SU-DHL-6 (cell line): ENCODE measurements around the gene GAS7.

ENCODE experiments used
- H2AFZ ChIP-seq: fragments of 200-600 bp; sonication (generic); 2 replicates; pipeline ENCODE4 v1.6.1; 2014; ENCODE audit warnings: low read depth, mild to moderate bottlenecking, moderate library complexity, mixed read lengths, antibody characterized with exemption, low read length; ENCODE audit not compliant: severe bottlenecking
- H3F3A ChIP-seq: fragments of 200-600 bp; shearing (Covaris generic); 2 replicates; pipeline ENCODE4 v1.6.0; 2016; ENCODE audit warnings: antibody characterized with exemption, mild to moderate bottlenecking; ENCODE audit not compliant: insufficient read depth
- H3K27ac ChIP-seq: fragments of 200-600 bp; sonication (generic); 2 replicates; pipeline ENCODE4 v1.5.1; 2016; ENCODE audit warnings: low read depth, mild to moderate bottlenecking, low read length, moderate library complexity, mixed read lengths
- H3K27me3 ChIP-seq: fragments of 200-600 bp; sonication (generic), shearing (Covaris generic); 2 replicates; pipeline ENCODE4 v1.6.0; 2014; ENCODE audit warnings: mild to moderate bottlenecking, low read length
- H3K36me3 ChIP-seq: fragments of 200-600 bp; sonication (generic); 2 replicates; pipeline ENCODE4 v1.6.1; 2014; ENCODE audit warnings: mild to moderate bottlenecking, low read length, mixed read lengths
- H3K4me2 ChIP-seq: fragments of 300-600, 200-600 bp; shearing (Covaris generic), sonication (generic); 2 replicates; pipeline ENCODE4 v1.6.0; 2014; ENCODE audit warnings: low read length, low read depth, mild to moderate bottlenecking; ENCODE audit not compliant: poor library complexity, severe bottlenecking
- H3K4me3 ChIP-seq: fragments of 200-600 bp; sonication (generic); 2 replicates; pipeline ENCODE4 v1.5.1; 2014; ENCODE audit warnings: antibody characterized with exemption, low read length, mild to moderate bottlenecking, mixed read lengths; ENCODE audit not compliant: insufficient read depth, poor library complexity, severe bottlenecking
- H3K79me2 ChIP-seq: fragments of 200-600 bp; sonication (generic); 2 replicates; pipeline ENCODE4 v1.6.1; 2014; ENCODE audit warnings: mild to moderate bottlenecking, low read length, moderate library complexity; ENCODE audit not compliant: insufficient read depth
- H3K9ac ChIP-seq: fragments of 200-600 bp; sonication (generic); 2 replicates; pipeline ENCODE4 v1.7.0; 2014; ENCODE audit warnings: mild to moderate bottlenecking, low read length
- H3K9me2 ChIP-seq: fragments of 200-600 bp; sonication (generic); replicated peaks from 2 replicates; pipeline ENCODE4 v1.6.1; 2014; ENCODE audit warnings: low read length; ENCODE audit not compliant: insufficient read depth
- H3K9me3 ChIP-seq: fragments of 200-600 bp; sonication (generic); 2 replicates; pipeline ENCODE4 v1.6.1; 2014; ENCODE audit warnings: low read length, mixed read lengths; ENCODE audit not compliant: insufficient read depth
- H4K20me1 ChIP-seq: fragments of 200-600 bp; sonication (generic); 2 replicates; pipeline ENCODE4 v1.6.1; 2014; ENCODE audit warnings: low read depth, mild to moderate bottlenecking, antibody characterized with exemption, low read length, moderate library complexity, mixed read lengths
- CTCF ChIP-seq: fragments of 200-600 bp; sonication (generic); IDR thresholded peaks from one replicate; pipeline ENCODE4 v1.5.1; 2017; ENCODE audit warnings: antibody characterized with exemption, mild to moderate bottlenecking, low read length, moderate library complexity; ENCODE audit not compliant: insufficient read depth, poor library complexity, severe bottlenecking
- EZH2phosphoT487 ChIP-seq: fragments of 200-600 bp; sonication (generic), shearing (Covaris generic); conservative IDR thresholded peaks from 2 replicates; pipeline ENCODE4 v1.6.1; 2018; ENCODE audit warnings: mild to moderate bottlenecking, antibody characterized with exemption, low read length, moderate library complexity, mixed read lengths

The GAS7 gene

GRCh38 chr17:9991796-9992195 is 206.6 kb downstream of the GAS7 start:
- Histone ChIP-seq H3K9me2 (no peaks in the 10 kb centered on the region), H3K9ac (no peak overlapping the region), H3K4me2 (no peak overlapping the region), H3K27ac (no peak overlapping the region), H2AFZ (no peak overlapping the region), H3K79me2 (no peaks in the 10 kb centered on the region), H3K36me3 (no peaks in the 10 kb centered on the region), H3K4me3 (no peak overlapping the region), H3K9me3 (no peaks in the 10 kb centered on the region), H3K27me3 (no peaks in the 10 kb centered on the region), H3F3A (no peaks in the 10 kb centered on the region), H4K20me1 (no peaks in the 10 kb centered on the region)
- TF ChIP-seq CTCF (no peak), EZH2phosphoT487 (no peak)

DNA sequence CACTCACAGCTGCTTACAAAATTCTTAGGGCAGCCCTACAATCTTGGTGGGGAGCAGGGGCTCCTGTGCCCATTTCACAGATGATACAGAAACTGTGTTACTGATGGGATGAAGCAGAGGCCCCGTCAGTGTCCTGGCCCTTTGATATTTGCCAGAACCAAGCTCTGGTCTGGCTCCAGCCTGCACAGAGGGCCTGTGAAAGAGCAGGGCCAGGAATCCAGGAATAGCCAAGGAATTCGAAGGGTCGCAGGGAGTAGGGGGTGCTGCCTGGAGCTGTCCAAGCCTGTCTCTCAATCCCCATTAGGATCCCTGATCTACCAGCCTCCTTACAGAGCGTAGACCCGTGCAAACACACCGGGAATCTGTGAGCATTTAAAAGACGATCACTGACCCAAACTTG is 207.1 kb downstream of the GAS7 start:
- Histone ChIP-seq H3K4me2 (no peak overlapping the region), H3K36me3 (no peaks in the 10 kb centered on the region), H3K9me3 (no peaks in the 10 kb centered on the region), H4K20me1 (no peaks in the 10 kb centered on the region), H3K9ac (no peak overlapping the region), H3K27ac (no peak overlapping the region), H3K79me2 (no peaks in the 10 kb centered on the region), H2AFZ (no peak overlapping the region), H3K9me2 (no peaks in the 10 kb centered on the region), H3K27me3 (no peaks in the 10 kb centered on the region), H3K4me3 (no peak overlapping the region), H3F3A (no peaks in the 10 kb centered on the region)
- TF ChIP-seq EZH2phosphoT487 (no peak), CTCF (no peak)

DNA sequence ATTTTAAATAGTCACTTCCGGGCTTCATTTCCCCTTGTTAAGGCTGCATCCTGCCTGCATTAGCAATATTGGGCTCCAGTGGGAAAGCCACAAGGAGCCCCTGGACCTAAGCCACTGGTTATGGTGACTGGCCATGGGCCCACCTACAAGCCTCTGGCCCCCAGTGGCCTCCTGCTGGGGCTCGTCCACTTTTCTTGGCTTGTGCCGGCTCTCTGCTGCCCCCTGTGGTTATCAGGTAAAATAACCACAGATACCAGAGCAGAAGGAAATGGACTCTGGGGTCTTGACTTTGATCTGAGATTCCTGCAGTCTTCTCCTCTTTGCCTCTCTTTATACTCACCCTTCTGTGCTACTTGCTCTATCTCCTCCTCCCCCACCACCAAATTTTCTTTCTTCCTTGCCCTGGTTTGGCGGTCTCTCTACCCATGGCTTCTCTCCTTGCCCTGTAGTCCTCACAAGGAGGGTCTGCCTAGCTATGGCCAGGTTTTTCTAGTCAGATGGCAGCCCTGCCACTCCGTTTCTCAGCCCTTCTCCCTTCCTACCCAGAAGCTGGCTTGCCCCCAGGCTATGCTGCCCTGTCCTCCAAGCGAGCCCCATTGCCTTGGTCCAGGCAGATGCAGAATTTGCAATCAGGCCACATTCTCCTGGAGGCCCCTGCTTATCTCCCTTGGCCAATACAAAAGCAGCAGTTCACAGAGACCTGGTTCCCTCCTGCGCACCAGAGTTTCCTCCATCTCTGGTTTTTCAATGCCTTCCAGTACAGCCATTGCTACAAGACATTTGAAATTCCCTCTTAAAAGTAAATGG is 210.4 kb downstream of the GAS7 start:
- no peak overlapping the region for H3K27ac ChIP-seq

More for the DNA sequence above, 210.4 kb downstream of the GAS7 start:
- H3K4me3 ChIP-seq = no peak overlapping the region
- H3K9me3 ChIP-seq = no peaks in the 10 kb centered on the region
- H4K20me1 ChIP-seq = no peaks in the 10 kb centered on the region
- no peaks in the 10 kb centered on the region for H3K36me3 ChIP-seq
- H3K27me3 ChIP-seq = no peaks in the 10 kb centered on the region
- TF ChIP-seq EZH2phosphoT487 (no peak), CTCF (peak; percentile 74)
- no peaks in the 10 kb centered on the region for H3K9me2 ChIP-seq
- H3K9ac ChIP-seq = no peak overlapping the region
- H3F3A ChIP-seq = no peaks in the 10 kb centered on the region
- H3K79me2 ChIP-seq = no peaks in the 10 kb centered on the region
- H2AFZ ChIP-seq = peak overlapping the region; percentile 88
- H3K4me2 ChIP-seq = peak overlapping the region; percentile 32
